ENCODE measurements around the gene NOX5.

The NOX5 gene

GRCh38 chr15:69000725-69001503, 13.6 kb upstream of the NOX5 start:
- Histone ChIP-seq H3K9me3 (no peaks in the 10 kb centered on the region), H3K9ac (no peak overlapping the region), H3K36me3 (no peaks in the 10 kb centered on the region), H4K20me1 (no peaks in the 10 kb centered on the region), H3K4me1 (no peaks in the 10 kb centered on the region), H3K27ac (no peak overlapping the region), H3K4me2 (no peak overlapping the region), H3K4me3 (no peak overlapping the region), H3K27me3 (no peaks in the 10 kb centered on the region)
- TF ChIP-seq Cebpa-rat (IDR thresholded peaks at IDR 0.05) = no peak

GRCh38 chr15:69002783-69003182, 11.7 kb upstream of the NOX5 start:
- Histone ChIP-seq H3K27ac (no peak overlapping the region), H3K9me3 (peaks cover 7% of the 10 kb centered on the region), H3K36me3 (no peaks in the 10 kb centered on the region), H3K4me3 (no peak overlapping the region), H3K9ac (no peak overlapping the region), H3K27me3 (no peaks in the 10 kb centered on the region), H3K4me1 (no peaks in the 10 kb centered on the region), H3K4me2 (no peak overlapping the region), H4K20me1 (no peaks in the 10 kb centered on the region)
- no peak for TF ChIP-seq Cebpa-rat (IDR thresholded peaks at IDR 0.05)

- H4K20me1 ChIP-seq = no peaks in the 10 kb centered on the region
- no peaks in the 10 kb centered on the region for H3K4me1 ChIP-seq
- H3K27me3 ChIP-seq = no peaks in the 10 kb centered on the region
- TF ChIP-seq Cebpa-rat (IDR thresholded peaks at IDR 0.05) = no peak
- H3K36me3 ChIP-seq = no peaks in the 10 kb centered on the region
- H3K27ac ChIP-seq = no peak overlapping the region
- no peak overlapping the region for H3K9ac ChIP-seq
- H3K4me3 ChIP-seq = no peak overlapping the region
- H3K4me2 ChIP-seq = no peak overlapping the region
- H3K9me3 ChIP-seq = peaks cover 19% of the 10 kb centered on the region
Measured at GRCh38 chr15:69004011-69004410, 10.5 kb upstream of the NOX5 start.

- Histone ChIP-seq H4K20me1 (no peaks in the 10 kb centered on the region), H3K9ac (no peak overlapping the region), H3K4me3 (no peak overlapping the region), H3K4me1 (no peaks in the 10 kb centered on the region), H3K9me3 (peaks cover 32% of the 10 kb centered on the region), H3K4me2 (no peak overlapping the region), H3K27me3 (no peaks in the 10 kb centered on the region), H3K27ac (no peak overlapping the region), H3K36me3 (no peaks in the 10 kb centered on the region)
- TF ChIP-seq Cebpa-rat (IDR thresholded peaks at IDR 0.05) = no peak
Measured at GRCh38 chr15:69008056-69008455, 6.4 kb upstream of the NOX5 start.

- H3K36me3 ChIP-seq = no peaks in the 10 kb centered on the region
- H4K20me1 ChIP-seq = no peaks in the 10 kb centered on the region
- no peak overlapping the region for H3K4me3 ChIP-seq
- no peak for TF ChIP-seq Cebpa-rat (IDR thresholded peaks at IDR 0.05)
- no peak overlapping the region for H3K27ac ChIP-seq
- H3K9ac ChIP-seq = no peak overlapping the region
- H3K4me2 ChIP-seq = no peak overlapping the region
- peaks cover 32% of the 10 kb centered on the region for H3K9me3 ChIP-seq
- H3K27me3 ChIP-seq = no peaks in the 10 kb centered on the region
- H3K4me1 ChIP-seq = no peaks in the 10 kb centered on the region
Measured at GRCh38 chr15:69009341-69009740, 5.2 kb upstream of the NOX5 start.

- Histone ChIP-seq H3K9me3 (peaks cover 32% of the 10 kb centered on the region), H3K9ac (no peak overlapping the region), H4K20me1 (no peaks in the 10 kb centered on the region), H3K4me3 (no peak overlapping the region), H3K27me3 (no peaks in the 10 kb centered on the region), H3K4me1 (no peaks in the 10 kb centered on the region), H3K36me3 (no peaks in the 10 kb centered on the region), H3K27ac (no peak overlapping the region), H3K4me2 (no peak overlapping the region)
- no peak for TF ChIP-seq Cebpa-rat (IDR thresholded peaks at IDR 0.05)
Measured at GRCh38 chr15:69011641-69012040, 2.9 kb upstream of the NOX5 start.

- Histone ChIP-seq H3K36me3 (no peaks in the 10 kb centered on the region), H3K27me3 (no peaks in the 10 kb centered on the region), H3K9ac (no peak overlapping the region), H4K20me1 (no peaks in the 10 kb centered on the region), H3K4me3 (no peak overlapping the region), H3K27ac (no peak overlapping the region), H3K9me3 (peaks cover 24% of the 10 kb centered on the region), H3K4me1 (no peaks in the 10 kb centered on the region), H3K4me2 (no peak overlapping the region)
- TF ChIP-seq Cebpa-rat (IDR thresholded peaks at IDR 0.05) = no peak
Measured at GRCh38 chr15:69012761-69013364, 1.6 kb upstream of the NOX5 start.

- Histone ChIP-seq H3K4me1 (no peaks in the 10 kb centered on the region), H3K9me3 (peaks cover 14% of the 10 kb centered on the region), H3K4me2 (no peak overlapping the region), H4K20me1 (no peaks in the 10 kb centered on the region), H3K4me3 (no peak overlapping the region), H3K36me3 (no peaks in the 10 kb centered on the region), H3K9ac (no peak overlapping the region), H3K27me3 (no peaks in the 10 kb centered on the region), H3K27ac (no peak overlapping the region)
- no peak for TF ChIP-seq Cebpa-rat (IDR thresholded peaks at IDR 0.05)
Measured at GRCh38 chr15:69013726-69014406, 629 bp upstream of the NOX5 start.

GRCh38 chr15:69015591-69015990, 1.1 kb downstream of the NOX5 start:
- no peak overlapping the region for H3K4me2 ChIP-seq
- no peaks in the 10 kb centered on the region for H3K9me3 ChIP-seq
- H4K20me1 ChIP-seq = no peaks in the 10 kb centered on the region
- no peak overlapping the region for H3K9ac ChIP-seq
- H3K4me1 ChIP-seq = no peaks in the 10 kb centered on the region
- H3K4me3 ChIP-seq = no peak overlapping the region
- H3K27ac ChIP-seq = no peak overlapping the region
- no peaks in the 10 kb centered on the region for H3K36me3 ChIP-seq
- no peak for TF ChIP-seq Cebpa-rat (IDR thresholded peaks at IDR 0.05)
- H3K27me3 ChIP-seq = no peaks in the 10 kb centered on the region

- Histone ChIP-seq H4K20me1 (no peaks in the 10 kb centered on the region), H3K4me2 (no peak overlapping the region), H3K27me3 (no peaks in the 10 kb centered on the region), H3K9ac (no peak overlapping the region), H3K27ac (no peak overlapping the region), H3K9me3 (no peaks in the 10 kb centered on the region), H3K4me3 (no peak overlapping the region), H3K4me1 (no peaks in the 10 kb centered on the region), H3K36me3 (no peaks in the 10 kb centered on the region)
- TF ChIP-seq Cebpa-rat (IDR thresholded peaks at IDR 0.05) = no peak
Measured at GRCh38 chr15:69016021-69016595, 1.6 kb downstream of the NOX5 start.
